ENCODE results near the gene ALDH3B2. TPM values are rescaled to one million over a fixed set of nuclear protein-coding genes. Genes with fewer than 3 reads are reported as not detected.

Gene ALDH3B2
- total and polyA plus RNA-seq, 2 experiments from 2014 or later = not detected

GRCh38 chr11:67662835-67663531 lies 11.4 kb downstream of the ALDH3B2 start (continued):
- no peak for TF ChIP-seq REST (IDR thresholded peaks at IDR 0.05; ENCODE audit: unreplicated experiment)

GRCh38 chr11:67662142-67662834 lies 12.1 kb downstream of the ALDH3B2 start:
- DNase-seq (ENCODE audit: low spot score) = no peak
- no peaks in the 10 kb centered on the region for H3K27me3 Mint-ChIP-seq (ENCODE audit: insufficient read depth, low read depth, poor library complexity)
- ATAC-seq = no peak
- Histone ChIP-seq H3K4me1 (ENCODE audit: insufficient read depth) (no peaks in the 10 kb centered on the region), H3K79me2 (replicated peaks; ENCODE audit: insufficient read depth) (no peaks in the 10 kb centered on the region), H3K4me2 (no peak overlapping the region), H3K4me3 (no peak overlapping the region), H3K9me2 (ENCODE audit: insufficient read depth) (no peaks in the 10 kb centered on the region), H2AFZ (no peak overlapping the region), H3F3A (replicated peaks; ENCODE audit: low read depth) (no peaks in the 10 kb centered on the region), H3K27me3 (ENCODE audit: insufficient read depth) (no peaks in the 10 kb centered on the region), H3K27ac (ENCODE audit: low read depth) (no peak overlapping the region), H3K36me3 (ENCODE audit: insufficient read depth) (no peaks in the 10 kb centered on the region; the same call in 1 of the 2 replicates), H4K20me1 (replicated peaks; ENCODE audit: insufficient read depth) (no peaks in the 10 kb centered on the region)
- no peak overlapping the region for H3K27ac Mint-ChIP-seq
- no peak overlapping the region for H3K4me3 Mint-ChIP-seq
- H3K4me1 Mint-ChIP-seq = no peaks in the 10 kb centered on the region
- peaks cover 19% of the 10 kb centered on the region for H3K9me3 Mint-ChIP-seq
- no peaks in the 10 kb centered on the region; the same call in 2 of the 3 replicates for H3K36me3 Mint-ChIP-seq (ENCODE audit: low read depth)
- TF ChIP-seq EZH2 (IDR thresholded peaks at IDR 0.05; ENCODE audit: low read depth, unreplicated experiment) = no peak
- TF ChIP-seq EZH2phosphoT487 (IDR thresholded peaks at IDR 0.05; ENCODE audit: unreplicated experiment) = no peak
- TF ChIP-seq ZNF114 (CRISPR knock-in tag; IDR thresholded peaks at IDR 0.05) = no peak
- no peak for TF ChIP-seq ETS1 (IDR thresholded peaks at IDR 0.05)
- TF ChIP-seq CREB1 (CRISPR knock-in tag; IDR thresholded peaks at IDR 0.05; ENCODE audit: low read depth) = no peak
- TF ChIP-seq CTCF (conservative IDR thresholded peaks at IDR 0.05; ENCODE audit: low read depth in 2 of 2) = no peak
- TF ChIP-seq NANOG (IDR thresholded peaks at IDR 0.05; ENCODE audit: borderline replicate concordance) = no peak
- no peak for TF ChIP-seq ZNF331 (CRISPR knock-in tag; IDR thresholded peaks at IDR 0.05; ENCODE audit: low read depth)
- no peak for TF ChIP-seq STAT1 (IDR thresholded peaks at IDR 0.05; ENCODE audit: unreplicated experiment)
- no peak for TF ChIP-seq REST (IDR thresholded peaks at IDR 0.05; ENCODE audit: unreplicated experiment)
- no peak for TF ChIP-seq POLR2AphosphoS5 (IDR thresholded peaks at IDR 0.05; ENCODE audit: low read depth)
